IPS-NIHi11 (cell line): ENCODE data around the gene GRIK4.

ENCODE experiments used
- DNase-seq: peaks from one replicate; pipeline ENCODE4 v3.0.0; 2012; ENCODE audit warnings: mixed read lengths, low spot score

GRIK4 gene

DNA sequence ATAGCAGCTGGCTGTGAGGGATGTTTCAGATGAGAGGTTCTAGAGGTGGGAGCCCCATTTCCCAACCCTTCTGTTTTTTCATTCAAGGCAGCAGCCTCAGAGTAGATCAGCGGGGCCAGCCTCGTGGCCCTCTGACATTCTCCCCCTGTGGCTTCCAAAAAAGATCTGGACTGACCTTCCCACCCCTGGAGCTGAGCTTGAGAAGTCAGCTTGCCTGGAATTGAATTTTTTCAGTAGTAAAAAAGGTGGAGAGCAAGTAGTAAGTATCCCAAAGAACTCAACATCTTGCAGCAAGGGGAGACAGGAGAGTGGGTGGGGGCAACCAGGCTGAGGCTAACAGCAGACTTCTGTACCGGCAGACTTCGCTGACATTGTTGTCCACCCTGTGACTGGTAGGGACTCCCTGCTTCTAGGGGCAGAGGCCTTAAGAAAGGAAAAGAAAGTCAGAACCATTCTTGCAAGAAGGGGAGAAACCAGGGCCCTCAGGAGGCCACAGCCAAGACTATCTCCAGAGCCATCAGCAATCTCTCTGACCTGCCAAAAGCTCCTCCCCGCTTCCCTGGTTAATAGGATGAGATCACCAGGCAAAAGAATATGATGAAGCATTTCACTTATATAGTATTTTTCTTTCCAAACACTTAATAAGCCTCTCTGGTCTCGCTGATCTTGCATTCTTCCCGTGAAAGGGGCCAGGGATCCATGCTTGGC lies 2.0 kb upstream of the GRIK4 start:
- DNase-seq, result no peak

DNA sequence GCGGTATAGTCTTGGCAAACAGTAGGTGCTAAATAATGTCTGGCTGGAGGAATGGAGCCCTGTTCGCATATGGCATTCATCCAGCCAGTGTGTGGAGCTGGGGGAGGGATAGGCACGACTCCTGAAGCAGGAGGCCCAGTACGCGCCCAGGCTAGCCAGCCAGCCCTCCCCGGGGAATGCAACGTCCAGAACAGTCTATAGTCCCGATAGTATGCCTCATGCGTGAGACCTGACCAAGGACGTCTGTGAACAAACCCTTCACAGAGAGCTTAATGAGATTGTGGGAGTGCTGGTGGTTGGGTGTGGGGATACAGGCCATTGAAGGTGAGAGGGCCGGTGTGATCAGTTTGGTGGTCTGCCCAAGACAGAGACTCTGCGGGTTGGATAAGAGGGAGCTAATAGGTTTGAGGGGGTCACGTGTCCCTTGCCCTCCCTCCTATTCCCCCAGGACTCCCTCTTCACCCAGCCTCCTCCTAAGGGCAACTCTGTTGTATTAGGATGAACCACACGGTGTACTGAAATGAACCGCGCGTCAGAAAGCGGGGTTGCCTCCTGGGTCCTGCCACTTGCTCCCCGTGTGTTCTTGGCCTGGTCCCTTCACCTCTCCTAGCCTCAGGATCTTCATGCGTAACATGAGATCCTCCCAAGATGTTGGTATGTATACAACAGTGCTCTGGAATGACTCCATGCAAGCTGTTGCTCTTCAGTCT lies 987 bp upstream of the GRIK4 start:
- no peak for DNase-seq

DNA sequence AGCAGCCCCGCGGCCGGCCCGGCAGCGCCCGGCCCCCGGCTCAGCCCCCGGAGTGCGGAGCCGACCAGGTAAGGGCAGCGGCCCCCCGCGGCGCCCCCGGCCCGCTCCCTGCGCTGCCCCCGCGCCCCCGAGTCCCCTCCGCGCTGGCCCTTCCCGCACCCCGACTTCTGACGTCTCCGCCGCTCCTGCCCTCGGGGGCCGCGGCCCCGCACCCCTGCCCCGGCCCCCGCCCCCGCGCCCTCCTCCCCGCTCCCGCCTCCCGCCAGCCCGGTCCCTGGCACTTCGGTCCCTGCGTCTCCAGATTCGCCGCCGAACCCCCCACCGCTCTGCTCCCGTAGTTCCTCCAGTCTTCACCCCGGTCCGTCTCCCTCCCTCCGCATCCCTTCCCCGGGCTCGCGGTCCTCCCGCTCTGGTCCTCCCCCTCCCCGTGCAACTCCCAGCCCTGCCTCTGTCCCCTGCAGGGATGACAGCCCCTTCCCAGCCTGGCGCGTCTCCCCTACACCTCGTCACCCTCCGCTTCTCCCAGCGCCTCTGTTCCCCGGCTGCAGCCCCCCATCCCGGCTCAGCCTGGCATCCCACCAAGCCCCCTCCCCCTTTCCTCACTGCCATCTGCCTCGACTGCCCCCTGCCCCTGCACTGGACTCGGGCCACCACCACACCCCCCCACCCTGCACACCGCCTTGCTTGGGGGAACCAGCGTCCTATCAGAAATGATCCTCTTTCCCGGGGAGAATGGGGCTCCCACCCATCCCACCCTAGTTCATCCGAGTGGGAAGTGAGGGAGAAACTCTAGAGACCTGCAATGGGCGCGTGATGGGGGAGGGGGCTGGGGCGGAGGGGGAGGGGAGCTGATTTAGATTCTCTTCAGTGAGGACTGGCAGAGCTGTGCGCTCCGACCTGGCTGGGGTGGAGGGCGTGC lies 531 bp downstream of the GRIK4 start:
- DNase-seq, result peak; percentile 58

- no peak for DNase-seq
Observed at GRCh38 chr11:120512739-120513435, 1.3 kb downstream of the GRIK4 start.

DNA sequence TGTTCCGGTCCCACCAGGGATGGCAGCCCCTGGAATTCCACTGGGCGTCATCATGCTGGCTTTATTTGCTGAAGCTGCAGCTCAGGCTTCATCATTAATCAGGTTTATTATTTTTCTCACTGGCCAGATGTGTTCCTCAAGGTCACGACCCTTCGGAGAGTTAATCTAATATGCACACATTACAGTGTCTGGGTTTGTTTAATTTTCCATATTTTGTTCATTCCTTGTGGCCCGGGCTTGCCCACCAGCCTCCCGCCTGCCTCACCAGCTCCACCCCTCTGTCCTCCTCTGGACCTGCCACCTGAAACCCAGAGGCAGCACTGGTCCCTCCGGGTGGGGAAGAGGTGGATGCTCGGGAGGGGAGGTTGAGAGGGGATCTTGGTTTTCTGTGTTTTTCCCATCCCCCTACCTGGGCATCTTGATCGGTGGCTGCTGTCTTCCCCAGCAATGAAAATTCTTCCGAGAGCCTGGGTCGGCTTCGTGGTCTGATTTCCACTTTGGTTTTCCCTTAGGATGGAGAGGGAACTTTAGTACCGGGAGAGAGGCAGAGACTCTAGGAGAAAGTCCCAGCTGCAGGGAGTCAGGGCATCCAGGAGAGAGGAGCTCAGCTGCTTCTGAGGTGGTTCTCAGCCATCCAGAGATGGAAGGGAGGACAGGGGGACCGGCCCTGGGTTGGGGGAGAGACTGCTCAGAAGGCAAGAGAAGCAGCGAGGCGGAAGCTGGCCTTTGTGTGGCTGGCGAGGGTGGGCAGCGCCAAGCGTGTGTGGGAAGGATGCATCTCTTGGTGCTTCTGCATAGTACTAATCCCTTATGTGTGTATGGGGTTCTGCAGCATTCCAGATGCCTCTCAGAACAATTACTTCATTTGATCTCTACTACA lies 2.1 kb downstream of the GRIK4 start:
- no peak for DNase-seq

GRCh38 chr11:120514541-120515121 lies 3.1 kb downstream of the GRIK4 start:
- DNase-seq, result no peak

DNA sequence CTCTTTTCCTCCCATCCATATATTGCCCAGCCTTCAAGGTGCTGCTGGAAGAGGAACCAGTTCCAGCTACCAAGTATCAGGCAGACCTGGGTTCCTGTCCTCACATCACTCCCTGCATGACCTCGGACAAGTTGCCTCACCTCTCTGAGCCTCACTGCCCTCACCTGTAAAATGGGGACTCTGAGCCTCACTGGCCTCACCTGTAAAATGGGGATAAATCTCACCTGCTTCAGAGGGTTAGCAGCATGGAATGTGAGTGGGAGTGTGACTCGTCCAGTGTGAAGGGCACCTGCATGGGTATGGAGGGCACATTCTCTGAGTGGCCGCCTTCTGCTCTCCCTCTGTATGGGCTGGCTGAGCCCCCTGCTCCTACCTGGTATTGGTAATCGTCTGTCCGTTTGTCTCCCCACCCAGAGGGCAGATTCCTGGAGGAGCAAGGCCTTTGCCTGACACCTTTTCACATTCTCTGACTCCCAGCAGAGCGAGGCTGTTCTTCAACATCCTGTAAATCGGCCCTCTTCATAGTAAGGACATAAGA lies 3.7 kb downstream of the GRIK4 start:
- DNase-seq, result no peak

DNA sequence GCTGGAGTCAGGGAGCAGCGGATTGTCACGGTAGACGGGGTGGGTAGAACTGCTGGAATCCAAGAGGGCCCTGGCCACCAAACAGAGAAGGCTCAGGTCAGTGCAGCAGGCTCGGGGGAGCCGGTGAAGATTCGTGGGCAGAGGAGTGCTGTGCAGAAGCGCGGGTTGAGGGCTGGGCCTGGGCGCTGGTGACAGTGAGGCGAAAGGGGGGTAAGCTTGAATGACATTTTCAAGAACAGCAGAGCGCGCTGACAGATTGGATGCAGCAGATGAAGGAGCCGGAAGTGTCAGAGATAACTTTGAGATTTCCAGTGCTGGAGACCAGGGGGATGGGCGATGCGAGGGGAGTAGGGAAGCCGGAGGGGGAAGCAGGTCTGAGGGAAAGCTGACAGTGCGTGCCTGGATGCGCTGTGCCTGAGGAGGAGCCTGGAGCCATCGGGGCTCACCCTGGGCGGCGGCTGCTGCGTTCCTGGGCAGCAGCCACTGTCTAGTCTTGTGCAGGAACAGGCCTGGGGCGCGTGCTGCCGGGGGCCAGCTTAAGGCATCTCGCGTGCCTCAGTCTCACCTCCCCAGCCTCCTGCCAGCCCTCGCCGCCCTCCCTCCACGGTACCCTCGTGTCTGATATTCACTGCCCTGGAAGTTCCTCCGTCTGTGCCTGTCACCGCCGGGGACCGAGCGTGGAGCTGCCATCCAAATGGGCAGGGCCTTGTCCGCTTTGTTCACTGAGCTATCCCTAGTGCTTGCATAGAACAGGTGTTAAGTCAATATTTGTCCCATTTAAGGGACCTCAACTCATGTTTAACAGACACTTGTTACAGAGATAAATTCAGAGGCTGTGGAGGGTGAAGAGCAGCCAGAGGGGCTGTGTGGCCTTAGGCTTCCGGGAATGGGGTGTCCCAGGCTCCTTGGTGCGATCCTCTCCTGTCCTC lies 5.2 kb downstream of the GRIK4 start:
- DNase-seq, result peak; percentile 47

GRCh38 chr11:120517390-120517761 lies 5.8 kb downstream of the GRIK4 start:
- DNase-seq, result no peak

DNA sequence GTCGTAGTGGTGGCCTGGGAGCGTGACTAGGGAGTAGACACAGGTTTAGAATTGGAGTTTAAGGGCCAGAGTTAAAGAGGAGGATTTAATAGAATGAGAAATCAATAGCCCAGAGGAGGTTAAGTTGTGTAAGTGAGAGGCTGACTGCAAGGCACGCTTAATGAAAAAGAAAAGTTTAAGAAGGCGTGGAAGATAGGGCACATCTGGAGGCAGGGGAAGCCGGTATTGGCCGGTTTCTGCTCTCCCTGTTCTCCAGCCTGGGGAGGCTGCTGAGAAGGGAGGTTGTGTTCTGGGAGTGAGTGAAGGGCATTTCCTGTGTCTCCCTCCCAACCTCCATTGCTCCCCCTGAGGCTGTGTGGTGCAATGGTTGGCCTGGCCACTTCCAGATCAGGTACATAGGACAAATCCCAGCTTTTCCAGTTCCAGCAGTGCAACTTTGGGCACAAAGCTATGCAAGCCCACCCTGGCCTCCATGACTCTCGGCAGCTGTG lies 6.3 kb downstream of the GRIK4 start:
- no peak for DNase-seq

DNA sequence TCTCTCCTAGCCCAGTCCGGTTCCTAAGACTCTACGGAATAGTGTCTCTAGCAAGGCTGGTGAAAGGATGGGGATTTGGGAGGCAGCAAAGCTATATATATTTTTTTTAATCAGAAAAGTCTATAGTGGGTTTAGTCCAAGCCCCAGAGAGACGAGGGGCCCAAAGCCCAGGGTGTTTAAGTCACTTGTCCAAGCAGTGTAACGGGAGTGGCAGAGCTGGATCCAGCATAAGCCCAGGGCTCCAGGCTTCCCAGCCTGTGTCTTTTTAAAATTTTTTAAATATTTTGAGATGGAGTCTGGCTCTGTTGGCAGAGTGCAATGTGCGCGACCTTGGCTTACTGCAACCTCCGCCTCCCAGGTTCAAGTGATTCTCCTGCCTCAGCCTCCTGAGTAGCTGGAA lies 6.8 kb downstream of the GRIK4 start:
- DNase-seq, result no peak

GRCh38 chr11:120519474-120519873 lies 7.9 kb downstream of the GRIK4 start:
- no peak for DNase-seq

GRCh38 chr11:120520091-120520822 lies 8.7 kb downstream of the GRIK4 start:
- no peak for DNase-seq

- no peak for DNase-seq
Observed at GRCh38 chr11:120521176-120521575, 9.6 kb downstream of the GRIK4 start.

DNA sequence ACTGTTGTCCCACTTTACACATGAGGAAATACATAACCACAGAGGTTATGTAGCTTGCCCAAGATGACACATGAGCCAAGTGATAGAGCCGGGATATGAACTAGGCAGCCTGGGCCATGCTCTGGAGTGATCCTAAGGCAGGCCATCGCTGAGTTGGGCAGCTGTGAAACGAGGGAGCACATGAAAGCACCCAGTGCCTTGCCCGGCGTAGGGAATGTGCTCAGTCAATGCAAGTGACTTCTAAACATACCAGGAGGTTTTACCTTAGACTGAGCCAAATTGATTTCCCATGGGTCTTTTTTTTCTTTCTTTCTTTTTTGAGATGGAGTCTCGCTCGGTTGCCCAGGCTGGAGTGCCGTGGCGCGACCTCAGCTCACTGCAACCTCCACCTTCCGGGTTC lies 10.5 kb downstream of the GRIK4 start:
- DNase-seq, result no peak

DNA sequence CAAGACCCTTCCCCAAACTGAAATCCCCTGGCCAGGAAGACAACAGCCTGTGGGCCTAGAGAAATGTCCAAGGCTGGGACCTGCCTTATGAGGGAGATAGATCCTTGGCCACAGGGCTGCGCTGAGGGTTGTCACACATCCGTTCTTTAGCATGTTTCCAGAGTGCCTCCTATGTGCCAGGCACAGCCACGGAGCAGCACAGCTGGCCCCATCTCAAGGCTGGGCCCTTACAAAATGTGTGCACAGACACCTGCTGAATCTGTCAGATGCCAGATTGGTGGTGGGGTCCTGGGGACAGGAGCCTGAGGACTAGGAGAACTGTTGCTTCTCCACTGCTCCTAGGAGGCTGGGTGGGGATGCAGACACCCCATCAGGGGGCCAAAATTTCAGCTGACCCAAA lies 11.2 kb downstream of the GRIK4 start:
- DNase-seq, result no peak

GRCh38 chr11:120523196-120523595 lies 11.6 kb downstream of the GRIK4 start:
- peak; percentile 39 for DNase-seq

- DNase-seq, result no peak
Observed at GRCh38 chr11:120524536-120525085, 13.1 kb downstream of the GRIK4 start.
